Trophoblast cell (in vitro differentiated cells and primary cell): ENCODE results near the gene MYO1D.
"Not testable (repeated sequence)": the region's sequence is repeated elsewhere in the genome, so short reads cannot be mapped to it uniquely, and the experiment has no call there.

Experiments used
- DNase-seq, 2 donors: peaks; one replicate each; pipeline ENCODE4 v3.0.0-alpha.2; 2016
- H2AFZ ChIP-seq: 2 replicates; pipeline ENCODE4 v1.6.1; 2013; ENCODE audit warnings: low read length, moderate library complexity, mild to moderate bottlenecking; ENCODE audit not compliant: insufficient read depth, poor library complexity
- H2AK5ac ChIP-seq: 2 replicates; pipeline ENCODE4 v1.6.1; 2013; ENCODE audit warnings: mild to moderate bottlenecking, low read length
- H2BK120ac ChIP-seq: 2 replicates; pipeline ENCODE4 v1.6.1; 2013; ENCODE audit warnings: low read length, mild to moderate bottlenecking, moderate library complexity; ENCODE audit not compliant: insufficient read depth, poor library complexity
- H2BK12ac ChIP-seq: 2 replicates; pipeline ENCODE4 v1.6.1; 2013; ENCODE audit warnings: mild to moderate bottlenecking, low read length, moderate library complexity
- H2BK5ac ChIP-seq: 2 replicates; pipeline ENCODE4 v1.6.1; 2013; ENCODE audit warnings: low read length, low read depth, moderate library complexity, mild to moderate bottlenecking; ENCODE audit not compliant: poor library complexity
- H3K14ac ChIP-seq: 2 replicates; pipeline ENCODE4 v1.6.1; 2013; ENCODE audit warnings: mild to moderate bottlenecking, low read length
- H3K18ac ChIP-seq: 2 replicates; pipeline ENCODE4 v1.6.1; 2013; ENCODE audit warnings: mild to moderate bottlenecking, low read length
- H3K23ac ChIP-seq: 2 replicates; pipeline ENCODE4 v1.6.1; 2013; ENCODE audit warnings: low read length
- H3K27ac ChIP-seq: 2 replicates; pipeline ENCODE4 v1.5.1; 2013; ENCODE audit warnings: low read depth, mild to moderate bottlenecking, inconsistent platforms, low read length, moderate library complexity
- H3K27me3 ChIP-seq: 2 replicates; pipeline ENCODE4 v1.6.1; 2013; ENCODE audit warnings: inconsistent platforms, mild to moderate bottlenecking, low read length, moderate library complexity; ENCODE audit not compliant: insufficient read depth
- H3K36me3 ChIP-seq, 2 experiments: 1 replicate in 1 of 2; 2 replicates in 1 of 2; pipeline ENCODE4 v1.6.1; 2013; ENCODE audit warnings: low read length in 2 of 2, mild to moderate bottlenecking in 2 of 2, moderate library complexity in 1 of 2; ENCODE audit not compliant: insufficient read depth in 2 of 2, control insufficient read depth in 1 of 2
- H3K4ac ChIP-seq: 2 replicates; pipeline ENCODE4 v1.6.1; 2013; ENCODE audit warnings: low read depth, mild to moderate bottlenecking, low read length, moderate library complexity
- H3K4me1 ChIP-seq, 2 experiments: 1 replicate in 1 of 2; 2 replicates in 1 of 2; pipeline ENCODE4 v1.6.1; 2013; ENCODE audit warnings: low read length in 2 of 2, mild to moderate bottlenecking in 2 of 2, moderate library complexity in 1 of 2; ENCODE audit not compliant: insufficient read depth in 2 of 2, control insufficient read depth in 1 of 2
- H3K4me2 ChIP-seq: 2 replicates; pipeline ENCODE4 v1.6.1; 2013; ENCODE audit warnings: inconsistent platforms, mild to moderate bottlenecking, low read length, moderate library complexity
- H3K4me3 ChIP-seq: 2 replicates; pipeline ENCODE4 v1.5.1; 2013; ENCODE audit warnings: mild to moderate bottlenecking, low read depth, low read length, inconsistent platforms
- H3K79me1 ChIP-seq: one replicate; pipeline ENCODE4 v1.6.1; 2013; ENCODE audit warnings: low read length
- H3K79me2 ChIP-seq: 2 replicates; pipeline ENCODE4 v1.6.1; 2013; ENCODE audit warnings: low read length, mild to moderate bottlenecking; ENCODE audit not compliant: control insufficient read depth, insufficient read depth, poor library complexity
- H3K9ac ChIP-seq: 2 replicates; pipeline ENCODE4 v1.6.1; 2013; ENCODE audit warnings: mild to moderate bottlenecking, low read length
- H3K9me3 ChIP-seq: 2 replicates; pipeline ENCODE4 v1.6.1; 2013; ENCODE audit warnings: low read depth, mild to moderate bottlenecking, control low read depth, inconsistent platforms, low read length; ENCODE audit not compliant: insufficient read depth
- H4K12ac ChIP-seq: 2 replicates; pipeline ENCODE4 v1.6.1; 2013; ENCODE audit warnings: low read depth, mild to moderate bottlenecking, low read length, moderate library complexity
- H4K8ac ChIP-seq: 2 replicates; pipeline ENCODE4 v1.6.1; 2013; ENCODE audit warnings: low read depth, mild to moderate bottlenecking, low read length, moderate library complexity
- H4K91ac ChIP-seq: one replicate; pipeline ENCODE4 v1.6.1; 2013; ENCODE audit warnings: low read depth, mild to moderate bottlenecking, low read length, moderate library complexity
- WGBS: extraction: QIAGEN DNeasy Blood & Tissue Kit; methylation state at CpG from one replicate; pipeline ENCODE4 v1.1.7; 2013; ENCODE audit warnings: missing lambda C conversion rate; ENCODE audit not compliant: insufficient read length, insufficient coverage; ENCODE audit errors: extremely low coverage; 5-methylcytosine and 5-hydroxymethylcytosine counted together

The MYO1D gene

GRCh38 chr17:32452281-32452680 is 424.6 kb downstream of the MYO1D start:
- Histone ChIP-seq H3K79me1 (no peaks in the 10 kb centered on the region), H3K27me3 (no peaks in the 10 kb centered on the region), H4K8ac (no peak overlapping the region), H2BK120ac (no peak overlapping the region), H3K18ac (no peak overlapping the region), H3K4ac (no peak overlapping the region), H3K9me3 (no peaks in the 10 kb centered on the region), H3K36me3 (peaks cover 31 to 33% of the 10 kb centered on the region in 2 experiments), H3K79me2 (no peaks in the 10 kb centered on the region), H3K4me1 (no peaks in the 10 kb centered on the region), H3K27ac (no peak overlapping the region), H2BK5ac (no peak overlapping the region), H2BK12ac (no peak overlapping the region), H2AFZ (no peak overlapping the region), H4K91ac (no peak overlapping the region), H3K9ac (no peak overlapping the region), H3K4me2 (no peak overlapping the region), H4K12ac (no peak overlapping the region), H2AK5ac (no peak overlapping the region), H3K4me3 (no peak overlapping the region), H3K23ac (no peak overlapping the region), H3K14ac (no peak overlapping the region)
- DNase-seq: no peak
- no CpG with 5 or more reads among the region's 1 CpG for WGBS

- Histone ChIP-seq H3K27ac (no peak overlapping the region), H2AK5ac (no peak overlapping the region), H2BK120ac (no peak overlapping the region), H3K9me3 (no peaks in the 10 kb centered on the region), H3K79me2 (peaks cover under 1% of the 10 kb centered on the region), H3K23ac (no peak overlapping the region), H3K27me3 (no peaks in the 10 kb centered on the region), H3K18ac (no peak overlapping the region), H2AFZ (no peak overlapping the region), H3K36me3 (peaks cover 28 to 31% of the 10 kb centered on the region in 2 experiments), H3K4ac (no peak overlapping the region), H4K8ac (no peak overlapping the region), H3K4me3 (no peak overlapping the region), H3K4me2 (no peak overlapping the region), H4K91ac (no peak overlapping the region), H3K9ac (no peak overlapping the region), H2BK5ac (no peak overlapping the region), H2BK12ac (no peak overlapping the region), H3K79me1 (no peaks in the 10 kb centered on the region), H3K4me1 (no peaks in the 10 kb centered on the region), H4K12ac (no peak overlapping the region), H3K14ac (no peak overlapping the region)
- WGBS: no CpG with 5 or more reads among the region's 2 CpGs
- DNase-seq: no peak
Measured at GRCh38 chr17:32451879-32452278, 425.0 kb downstream of the MYO1D start.

GRCh38 chr17:32450379-32450778 is 426.5 kb downstream of the MYO1D start:
- WGBS: no CpG with 5 or more reads among the region's 6 CpGs
- not testable (repeated sequence) for H3K9me3 ChIP-seq

GRCh38 chr17:32449963-32450362 is 427.0 kb downstream of the MYO1D start:
- Histone ChIP-seq H3K4me1 (no peaks in the 10 kb centered on the region), H2AK5ac (no peak overlapping the region), H3K27ac (no peak overlapping the region), H3K79me2 (peaks cover 3% of the 10 kb centered on the region), H3K14ac (no peak overlapping the region), H4K91ac (no peak overlapping the region), H3K4me2 (no peak overlapping the region), H2BK120ac (no peak overlapping the region), H4K8ac (no peak overlapping the region), H3K79me1 (peaks cover under 1% of the 10 kb centered on the region), H3K18ac (no peak overlapping the region), H3K27me3 (no peaks in the 10 kb centered on the region), H3K36me3 (peaks cover 23 to 31% of the 10 kb centered on the region in 2 experiments), H2BK5ac (no peak overlapping the region), H3K4me3 (no peak overlapping the region), H2BK12ac (no peak overlapping the region), H3K9ac (no peak overlapping the region), H2AFZ (no peak overlapping the region), H3K23ac (no peak overlapping the region), H3K4ac (no peak overlapping the region), H3K9me3 (no peaks in the 10 kb centered on the region), H4K12ac (no peak overlapping the region)
- DNase-seq: no peak
- WGBS: no CpG with 5 or more reads among the region's 5 CpGs

More at GRCh38 chr17:32450379-32450778, 426.5 kb downstream of the MYO1D start:
- not testable (repeated sequence) for H3K79me1 ChIP-seq, H4K8ac ChIP-seq, H3K79me2 ChIP-seq, H3K9ac ChIP-seq, H4K12ac ChIP-seq, H3K4me3 ChIP-seq, H3K4me2 ChIP-seq, H3K27me3 ChIP-seq, H2BK120ac ChIP-seq, H2BK12ac ChIP-seq, H2BK5ac ChIP-seq, H3K23ac ChIP-seq, H3K4ac ChIP-seq, DNase-seq, H2AFZ ChIP-seq, H3K27ac ChIP-seq, H2AK5ac ChIP-seq, H4K91ac ChIP-seq, H3K4me1 ChIP-seq, H3K14ac ChIP-seq, H3K18ac ChIP-seq
- H3K36me3 ChIP-seq: peaks cover 23 to 31% of the 10 kb centered on the region in 2 experiments
